SH-SY5Y (cell line): ENCODE data around the gene SLC25A33.

ENCODE experiments used
- GATA2 ChIP-seq: IDR thresholded peaks from 2 replicates; pipeline ENCODE4 v1.6.1; 2011; ENCODE audit warnings: mild to moderate bottlenecking, low read depth, low read length
- GATA3 ChIP-seq: IDR thresholded peaks from 2 replicates; pipeline ENCODE4 v1.6.1; 2011; ENCODE audit warnings: low read depth, mild to moderate bottlenecking, low read length, moderate library complexity

GRCh38 chr1:9609998-9610397 lies 70.7 kb downstream of the SLC25A33 start:
- no peak for TF ChIP-seq GATA2
- no peak for TF ChIP-seq GATA3
